ENCODE data around the gene NFIX. TPM values are rescaled to one million over a fixed set of nuclear protein-coding genes. Genes with fewer than 3 reads are reported as not detected.

Gene NFIX
- total and polyA plus RNA-seq, 2 of the 13 experiments (the other 11 are each of a cell fraction or from before 2014, with no cell fraction given): 3.4 to 5.4 TPM

GRCh38 chr19:13053761-13054625 lies 58.7 kb downstream of the NFIX start (continued):
- peak; percentile 58; the same call in 1 of the 2 replicates for TF ChIP-seq HIC2 (CRISPR knock-in tag; IDR thresholded peaks at IDR 0.05; ENCODE audit: low read depth)
- 0 out of 2 replicates have a peak, but pooled peaks have one; percentile 65 for TF ChIP-seq ZBTB37 (CRISPR knock-in tag; IDR thresholded peaks at IDR 0.05)
- peak; percentile 74 for TF ChIP-seq NR2F6 (IDR thresholded peaks at IDR 0.05)
- TF ChIP-seq NR2F6 (CRISPR knock-in tag; IDR thresholded peaks at IDR 0.05): peak; percentile 86
- TF ChIP-seq ZNF629 (CRISPR knock-in tag; conservative IDR thresholded peaks at IDR 0.05): no peak
- no peak for TF ChIP-seq RARG (CRISPR knock-in tag; IDR thresholded peaks at IDR 0.05; ENCODE audit: low read depth)
- TF ChIP-seq ERF (CRISPR knock-in tag; IDR thresholded peaks at IDR 0.05): peak; percentile 85
- no peak for TF ChIP-seq ZNF44 (CRISPR knock-in tag; IDR thresholded peaks at IDR 0.05)
- TF ChIP-seq ATF7-NPFF (CRISPR knock-in tag; IDR thresholded peaks at IDR 0.05; ENCODE audit: low read depth): peak; percentile 78
- peak; percentile 78; the same call in 1 of the 2 replicates for TF ChIP-seq ZSCAN21 (CRISPR knock-in tag; IDR thresholded peaks at IDR 0.05; ENCODE audit: borderline replicate concordance)
- no peak for TF ChIP-seq CC2D1A (CRISPR knock-in tag; IDR thresholded peaks at IDR 0.05)
- no peak for TF ChIP-seq ZNF160 (CRISPR knock-in tag; IDR thresholded peaks at IDR 0.05)
- no peak for TF ChIP-seq THAP9 (CRISPR knock-in tag; IDR thresholded peaks at IDR 0.05; ENCODE audit: borderline replicate concordance)
- no peak for TF ChIP-seq KAT2B (IDR thresholded peaks at IDR 0.05; ENCODE audit: borderline replicate concordance, low read depth, low read length)
- 0 out of 2 replicates have a peak, but pooled peaks have one; percentile 16 for TF ChIP-seq HINFP (CRISPR knock-in tag; IDR thresholded peaks at IDR 0.05; ENCODE audit: low read depth)
- no peak for TF ChIP-seq TEF (CRISPR knock-in tag; IDR thresholded peaks at IDR 0.05)
- peak; percentile 88 to 91 for TF ChIP-seq EP300 (IDR thresholded peaks at IDR 0.05; ENCODE audit: low read depth in 2 of 2, low read length in 2 of 2)
- TF ChIP-seq EP300 (CRISPR knock-in tag; IDR thresholded peaks at IDR 0.05; ENCODE audit: borderline replicate concordance): peak; percentile 88
- peak; percentile 91 for TF ChIP-seq TBX2 (CRISPR knock-in tag; IDR thresholded peaks at IDR 0.05; ENCODE audit: borderline replicate concordance)
